Cardiac muscle cell (in vitro differentiated cells and primary cell): Measurements from ENCODE around the gene PLD1. TPM values are rescaled to one million over a fixed set of nuclear protein-coding genes. Genes with fewer than 3 reads are reported as not detected.
A peak's percentile ranks its signal among the peaks of the same experiment; 100 is the strongest.

Source experiments
- DNase-seq, 2 donors: peaks; one replicate each; pipeline versions ENCODE4 v3.0.0 to v3.0.0-alpha.2; 2010 to 2017; ENCODE audit warnings: low read depth in 1 of 2, low spot score in 1 of 2
- H3K27ac ChIP-seq: fragments of 200-600 bp; sonication (generic); 2 replicates; pipeline ENCODE4 v1.5.1; 2016
- H3K27me3 ChIP-seq: fragments of 200-600 bp; sonication (generic); 2 replicates; pipeline ENCODE4 v1.6.0; 2016; ENCODE audit warnings: control low read depth
- H3K36me3 ChIP-seq: fragments of 200-600 bp; sonication (generic); 2 replicates; pipeline ENCODE4 v1.5.1; 2016; ENCODE audit warnings: control low read depth
- H3K4me1 ChIP-seq: fragments of 200-600 bp; sonication (generic); 2 replicates; pipeline ENCODE4 v1.8.1; 2017; ENCODE audit warnings: low read depth, mild to moderate bottlenecking, mixed run types
- H3K4me3 ChIP-seq: fragments of 200-600 bp; sonication (generic); 2 replicates; pipeline ENCODE4 v1.5.1; 2016; ENCODE audit warnings: mild to moderate bottlenecking
- H3K9me3 ChIP-seq: fragments of 200-600 bp; sonication (generic); 2 replicates; pipeline ENCODE4 v1.5.1; 2017; ENCODE audit warnings: low read depth, mild to moderate bottlenecking, control low read depth
- polyA plus RNA-seq: library from polyadenylated mRNA; unstranded; fragments of >200 nt; fragmentation: Nextera tagmentation; extraction: Ambion mirVana; gene quantifications from 2 replicates; pipeline ENCODE4 v1.2.1, GENCODE V29; 2016
- total RNA-seq: library from RNA; depleted of rRNA; stranded (reverse); fragments of >200 nt; gene quantifications from 2 replicates; pipeline ENCODE4 v1.2.3, GENCODE V29; 2016
- TF ChIP-seq, protein P1 (sequence below): IDR thresholded peaks from 2 replicates; pipeline ENCODE4 v1.5.1; 2012; ENCODE audit warnings: low read depth, mild to moderate bottlenecking, low read length

The PLD1 gene
- total and polyA plus RNA-seq, 2 experiments from 2014 or later = 18.3 to 35.1 TPM

DNA sequence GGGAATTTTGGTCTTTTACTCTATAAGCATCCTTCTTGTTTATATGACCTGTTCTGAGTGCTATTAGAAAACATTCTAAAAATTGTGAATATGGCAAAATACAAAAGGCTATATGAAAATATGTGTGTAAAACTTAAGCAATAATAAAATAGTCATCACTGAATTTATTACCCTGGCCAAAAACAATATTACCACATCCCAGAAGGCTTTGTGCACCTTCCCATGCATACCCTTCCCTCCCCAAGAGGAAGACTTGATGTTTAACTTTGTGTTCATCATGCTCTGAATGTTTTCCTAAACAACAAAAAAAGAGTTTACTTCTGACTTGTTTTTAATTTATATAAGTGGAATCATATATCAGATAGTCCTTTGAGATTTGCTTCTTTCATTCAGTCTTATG lies 195.0 kb downstream of the PLD1 start:
- TF ChIP-seq, protein P1, sequence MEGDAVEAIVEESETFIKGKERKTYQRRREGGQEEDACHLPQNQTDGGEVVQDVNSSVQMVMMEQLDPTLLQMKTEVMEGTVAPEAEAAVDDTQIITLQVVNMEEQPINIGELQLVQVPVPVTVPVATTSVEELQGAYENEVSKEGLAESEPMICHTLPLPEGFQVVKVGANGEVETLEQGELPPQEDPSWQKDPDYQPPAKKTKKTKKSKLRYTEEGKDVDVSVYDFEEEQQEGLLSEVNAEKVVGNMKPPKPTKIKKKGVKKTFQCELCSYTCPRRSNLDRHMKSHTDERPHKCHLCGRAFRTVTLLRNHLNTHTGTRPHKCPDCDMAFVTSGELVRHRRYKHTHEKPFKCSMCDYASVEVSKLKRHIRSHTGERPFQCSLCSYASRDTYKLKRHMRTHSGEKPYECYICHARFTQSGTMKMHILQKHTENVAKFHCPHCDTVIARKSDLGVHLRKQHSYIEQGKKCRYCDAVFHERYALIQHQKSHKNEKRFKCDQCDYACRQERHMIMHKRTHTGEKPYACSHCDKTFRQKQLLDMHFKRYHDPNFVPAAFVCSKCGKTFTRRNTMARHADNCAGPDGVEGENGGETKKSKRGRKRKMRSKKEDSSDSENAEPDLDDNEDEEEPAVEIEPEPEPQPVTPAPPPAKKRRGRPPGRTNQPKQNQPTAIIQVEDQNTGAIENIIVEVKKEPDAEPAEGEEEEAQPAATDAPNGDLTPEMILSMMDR = no peak
- H3K4me1 ChIP-seq = no peaks in the 10 kb centered on the region
- H3K27ac ChIP-seq = no peak overlapping the region
- H3K27me3 ChIP-seq = no peaks in the 10 kb centered on the region
- H3K9me3 ChIP-seq = no peaks in the 10 kb centered on the region
- no peak overlapping the region for H3K4me3 ChIP-seq
- H3K36me3 ChIP-seq = peaks cover 4% of the 10 kb centered on the region
- DNase-seq = no peak

DNA sequence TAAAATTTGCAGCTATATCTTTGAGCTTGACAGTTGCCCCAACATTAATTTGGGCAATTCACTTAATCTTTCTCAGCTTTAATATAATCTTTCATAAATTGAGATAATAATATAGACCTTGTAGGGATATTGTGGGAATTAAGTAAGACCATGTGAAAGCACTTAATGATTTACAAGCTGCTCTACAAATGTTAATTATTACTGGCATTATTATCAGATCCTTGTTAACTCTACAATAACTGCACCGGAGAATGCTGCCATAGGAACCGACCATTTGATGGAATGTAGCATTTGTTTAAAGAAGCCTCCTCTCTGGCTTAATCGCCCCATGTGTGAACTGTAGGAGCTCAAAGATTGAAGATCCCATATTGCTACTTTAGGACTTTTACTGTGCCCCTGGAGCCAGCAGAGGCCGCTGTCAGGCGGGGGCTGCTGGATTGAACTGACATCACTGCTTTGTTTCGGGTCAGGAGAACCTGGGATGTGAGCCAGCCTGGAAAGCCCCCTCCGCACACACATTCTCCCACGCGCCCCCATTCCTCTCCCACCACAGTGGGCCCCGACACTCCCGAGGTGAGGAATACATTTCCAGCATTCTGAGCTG lies 195.9 kb downstream of the PLD1 start:
- Histone ChIP-seq H3K4me1 (no peaks in the 10 kb centered on the region), H3K27ac (no peak overlapping the region), H3K36me3 (peaks cover 4% of the 10 kb centered on the region), H3K4me3 (no peak overlapping the region), H3K27me3 (no peaks in the 10 kb centered on the region), H3K9me3 (no peaks in the 10 kb centered on the region)
- TF ChIP-seq, protein P1 = peak; percentile 84
- DNase-seq = peak; percentile 59 to 65

DNA sequence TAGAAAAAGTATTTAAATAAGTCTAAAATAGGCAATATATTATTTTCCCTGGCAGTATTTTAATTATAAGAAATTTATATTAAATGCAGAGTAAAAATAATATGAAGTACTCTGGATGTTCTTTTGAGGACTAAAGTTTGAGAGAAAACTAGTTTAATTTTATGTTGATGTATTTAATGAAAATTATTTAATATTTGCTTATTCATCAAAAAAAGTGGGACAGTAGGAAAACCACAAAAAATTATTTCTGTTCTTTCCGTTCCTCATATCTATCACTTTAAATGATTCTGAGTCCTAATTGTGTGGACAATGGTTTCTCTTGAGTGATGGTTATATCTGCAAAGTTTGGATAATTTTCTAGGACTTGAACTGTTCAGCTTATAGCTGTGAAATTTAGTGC lies 202.8 kb downstream of the PLD1 start:
- no peaks in the 10 kb centered on the region for H3K27me3 ChIP-seq

DNA sequence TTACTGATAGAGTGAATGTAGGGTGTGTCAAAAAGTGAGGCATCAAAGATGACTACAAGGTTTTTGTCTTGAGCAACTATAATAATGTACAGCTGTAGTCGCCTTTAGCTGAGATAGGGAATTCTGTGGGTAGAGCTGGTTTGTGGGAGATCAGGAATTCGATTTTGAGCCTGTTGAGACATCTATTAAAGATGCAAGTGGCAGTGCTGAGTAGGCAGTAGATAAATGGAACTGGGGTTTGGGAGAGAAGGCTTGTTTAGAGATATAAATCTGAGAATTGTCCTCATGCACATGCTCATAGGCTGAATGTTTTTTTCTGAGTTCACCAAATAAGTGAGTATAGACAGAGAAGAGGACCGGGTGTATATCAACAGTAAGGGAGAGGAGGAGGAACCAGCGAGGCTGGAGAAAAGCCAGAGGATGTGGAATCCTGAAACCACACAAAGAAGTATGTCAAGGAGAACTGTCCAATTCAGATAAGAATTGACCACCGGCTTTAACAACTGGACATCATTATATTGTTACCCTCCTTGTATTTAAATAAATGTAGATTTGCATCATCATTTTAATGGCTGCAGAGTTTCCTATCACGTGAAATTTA lies 204.0 kb downstream of the PLD1 start:
- peaks cover 8% of the 10 kb centered on the region for H3K36me3 ChIP-seq
- TF ChIP-seq, protein P1 = no peak
- H3K27me3 ChIP-seq = no peaks in the 10 kb centered on the region
- no peak overlapping the region for H3K4me3 ChIP-seq
- no peak overlapping the region for H3K27ac ChIP-seq
- H3K9me3 ChIP-seq = no peaks in the 10 kb centered on the region
- peak in 1 of 2 donors; percentile 85 for DNase-seq
- no peaks in the 10 kb centered on the region for H3K4me1 ChIP-seq

More for the DNA sequence above, 202.8 kb downstream of the PLD1 start:
- DNase-seq = no peak
- H3K27ac ChIP-seq = no peak overlapping the region
- peaks cover 5% of the 10 kb centered on the region for H3K36me3 ChIP-seq
- no peaks in the 10 kb centered on the region for H3K4me1 ChIP-seq
- TF ChIP-seq, protein P1 = no peak
- no peaks in the 10 kb centered on the region for H3K9me3 ChIP-seq
- no peak overlapping the region for H3K4me3 ChIP-seq

DNA sequence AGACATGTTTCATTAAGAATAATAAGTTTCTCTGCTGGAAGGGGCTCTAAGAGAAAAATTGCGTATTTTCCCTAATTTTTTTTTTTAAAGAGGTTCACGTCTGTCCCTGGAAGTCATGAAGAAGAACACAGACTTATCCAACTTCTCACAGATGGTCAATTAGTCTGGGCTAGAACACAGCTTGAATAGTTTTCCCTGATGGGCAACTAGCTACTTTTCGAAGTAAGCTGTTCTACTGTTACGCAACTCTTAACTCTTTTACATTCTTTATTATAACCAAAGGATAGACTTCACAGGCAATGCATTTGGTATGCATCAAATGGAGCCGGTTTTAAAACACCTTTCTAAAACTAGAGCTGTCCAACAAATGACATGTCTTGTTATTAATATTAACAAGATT lies 205.9 kb downstream of the PLD1 start:
- H3K27me3 ChIP-seq = no peaks in the 10 kb centered on the region

More for the DNA sequence above, 205.9 kb downstream of the PLD1 start:
- peak in 1 of 2 donors; percentile 13 for DNase-seq
- no peaks in the 10 kb centered on the region for H3K9me3 ChIP-seq
- H3K27ac ChIP-seq = no peak overlapping the region
- H3K4me1 ChIP-seq = no peaks in the 10 kb centered on the region
- no peak overlapping the region for H3K4me3 ChIP-seq
- H3K36me3 ChIP-seq = peaks cover 8% of the 10 kb centered on the region
- TF ChIP-seq, protein P1 = no peak
